Measurements from ENCODE around the gene RPS4Y2.

RPS4Y2 gene

GRCh38 chrY:20755808-20756207, at the start of gene RPS4Y2:
Gene RPS4Y2, plus strand, starts transcription at chrY:20756108. Its CDS starts 56 bp downstream, at chrY:20756164.
- no peak for TF ChIP-seq MAX (IDR thresholded peaks at IDR 0.05)

GRCh38 chrY:20714391-20714790, 41.5 kb upstream of the RPS4Y2 start:
- no peak for TF ChIP-seq YY1 (IDR thresholded peaks at IDR 0.05; ENCODE audit: low read depth)
- TF ChIP-seq RAD21 (IDR thresholded peaks at IDR 0.05; ENCODE audit: low read depth): no peak
- no peak for TF ChIP-seq FOXM1 (IDR thresholded peaks at IDR 0.05; ENCODE audit: borderline replicate concordance, low read depth)
- no peak for TF ChIP-seq EP300 (IDR thresholded peaks at IDR 0.05; ENCODE audit: borderline replicate concordance)
- TF ChIP-seq ZBTB7A (IDR thresholded peaks at IDR 0.05; ENCODE audit: low read depth): no peak
- TF ChIP-seq EGR1 (IDR thresholded peaks at IDR 0.05): no peak
- no peak for TF ChIP-seq NFIC (IDR thresholded peaks at IDR 0.05)
- TF ChIP-seq MAX (IDR thresholded peaks at IDR 0.05): no peak
- TF ChIP-seq CREB1 (IDR thresholded peaks at IDR 0.05; ENCODE audit: low read depth): no peak
- no peak for TF ChIP-seq TCF12 (IDR thresholded peaks at IDR 0.05; ENCODE audit: low read depth)
- no peak for TF ChIP-seq REST (IDR thresholded peaks at IDR 0.05; ENCODE audit: low read depth)
- no peak for TF ChIP-seq CEBPB (IDR thresholded peaks at IDR 0.05)
- no peak for TF ChIP-seq TEAD4 (IDR thresholded peaks at IDR 0.05)
- no peak for TF ChIP-seq TAF1 (IDR thresholded peaks at IDR 0.05; ENCODE audit: low read depth)

- TF ChIP-seq TCF12 (IDR thresholded peaks at IDR 0.05; ENCODE audit: low read depth): no peak
- no peak for TF ChIP-seq USF1 (IDR thresholded peaks at IDR 0.05)
- TF ChIP-seq TAF1 (IDR thresholded peaks at IDR 0.05; ENCODE audit: low read depth): no peak
- no peak for TF ChIP-seq EGR1 (IDR thresholded peaks at IDR 0.05)
- TF ChIP-seq NFIC (IDR thresholded peaks at IDR 0.05): no peak
- no peak for TF ChIP-seq FOXM1 (IDR thresholded peaks at IDR 0.05; ENCODE audit: borderline replicate concordance, low read depth)
- TF ChIP-seq YY1 (IDR thresholded peaks at IDR 0.05; ENCODE audit: low read depth): no peak
- TF ChIP-seq ZBTB7A (IDR thresholded peaks at IDR 0.05; ENCODE audit: low read depth): no peak
- no peak for TF ChIP-seq EP300 (IDR thresholded peaks at IDR 0.05; ENCODE audit: borderline replicate concordance)
- no peak for TF ChIP-seq CREB1 (IDR thresholded peaks at IDR 0.05; ENCODE audit: low read depth)
- no peak for TF ChIP-seq TEAD4 (IDR thresholded peaks at IDR 0.05)
- TF ChIP-seq RAD21 (IDR thresholded peaks at IDR 0.05; ENCODE audit: low read depth): no peak
- no peak for TF ChIP-seq REST (IDR thresholded peaks at IDR 0.05; ENCODE audit: low read depth)
- no peak for TF ChIP-seq MAX (IDR thresholded peaks at IDR 0.05)
- no peak for TF ChIP-seq CEBPB (IDR thresholded peaks at IDR 0.05)
Measured at GRCh38 chrY:20726184-20726907, 29.6 kb upstream of the RPS4Y2 start.

GRCh38 chrY:20735200-20735599, 20.7 kb upstream of the RPS4Y2 start:
- TF ChIP-seq YY1 (IDR thresholded peaks at IDR 0.05; ENCODE audit: low read depth) (no peak), MAX (IDR thresholded peaks at IDR 0.05) (no peak), TCF12 (IDR thresholded peaks at IDR 0.05; ENCODE audit: low read depth) (no peak), USF1 (IDR thresholded peaks at IDR 0.05) (no peak), CEBPB (IDR thresholded peaks at IDR 0.05) (no peak), NFIC (IDR thresholded peaks at IDR 0.05) (no peak), RAD21 (IDR thresholded peaks at IDR 0.05; ENCODE audit: low read depth) (no peak), CREB1 (IDR thresholded peaks at IDR 0.05; ENCODE audit: low read depth) (no peak), TEAD4 (IDR thresholded peaks at IDR 0.05) (no peak), EGR1 (IDR thresholded peaks at IDR 0.05) (no peak)

- TF ChIP-seq CREB1 (IDR thresholded peaks at IDR 0.05; ENCODE audit: low read depth) (no peak), TEAD4 (IDR thresholded peaks at IDR 0.05) (no peak), USF1 (IDR thresholded peaks at IDR 0.05) (no peak), FOXM1 (IDR thresholded peaks at IDR 0.05; ENCODE audit: borderline replicate concordance, low read depth) (no peak), ZBTB7A (IDR thresholded peaks at IDR 0.05; ENCODE audit: low read depth) (no peak), REST (IDR thresholded peaks at IDR 0.05; ENCODE audit: low read depth) (no peak), YY1 (IDR thresholded peaks at IDR 0.05; ENCODE audit: low read depth) (no peak), EGR1 (IDR thresholded peaks at IDR 0.05) (no peak)
Measured at GRCh38 chrY:20739806-20740205, 16.1 kb upstream of the RPS4Y2 start.
